Liver (tissue), 9 donors: ENCODE results near the gene ARHGEF3. TPM values are rescaled to one million over a fixed set of nuclear protein-coding genes. Genes with fewer than 3 reads are reported as not detected.

Experiments used
- DNase-seq: peaks from one replicate; pipeline ENCODE4 v3.0.0-alpha.2; 2017; ENCODE audit warnings: low spot score
- H3K27ac ChIP-seq, 2 donors: one replicate each; pipeline ENCODE4 v1.7.0; 2013; ENCODE audit warnings: inconsistent platforms in 2 of 2, low read length in 2 of 2, control low read depth in 1 of 2, low read depth in 1 of 2, mild to moderate bottlenecking in 1 of 2
- H3K27me3 ChIP-seq, 4 donors: one replicate each; pipeline versions ENCODE4 v1.6.1 to v1.7.0; 2013; ENCODE audit warnings: low read length in 3 of 4, inconsistent platforms in 1 of 4, mild to moderate bottlenecking in 1 of 4, moderate library complexity in 1 of 4; ENCODE audit not compliant: control insufficient read depth in 4 of 4, insufficient read depth in 4 of 4
- H3K36me3 ChIP-seq, 4 donors: one replicate each; pipeline versions ENCODE4 v1.6.1 to v1.7.0; 2013; ENCODE audit warnings: low read length in 3 of 4, mild to moderate bottlenecking in 3 of 4, low read depth in 1 of 4, moderate library complexity in 1 of 4; ENCODE audit not compliant: control insufficient read depth in 4 of 4, insufficient read depth in 3 of 4
- H3K4me1 ChIP-seq, 4 donors: one replicate each; pipeline versions ENCODE4 v1.6.1 to v1.7.0; 2013; ENCODE audit warnings: low read length in 3 of 4, mild to moderate bottlenecking in 3 of 4, moderate library complexity in 1 of 4; ENCODE audit not compliant: control insufficient read depth in 4 of 4, insufficient read depth in 4 of 4
- H3K4me3 ChIP-seq, 3 donors: one replicate each; pipeline versions ENCODE4 v1.6.1 to v1.7.0; 2013; ENCODE audit warnings: low read length in 3 of 3, control low read depth in 1 of 3, low read depth in 1 of 3, mild to moderate bottlenecking in 1 of 3
- H3K9ac ChIP-seq, 2 donors: one replicate each; pipeline ENCODE4 v1.7.0; 2013; ENCODE audit warnings: low read length in 2 of 2, mild to moderate bottlenecking in 2 of 2, moderate library complexity in 2 of 2, control low read depth in 1 of 2, low read depth in 1 of 2
- H3K9me3 ChIP-seq, 4 donors: one replicate each; pipeline versions ENCODE4 v1.6.1 to v1.7.0; 2013; ENCODE audit warnings: low read length in 3 of 4; ENCODE audit not compliant: control insufficient read depth in 4 of 4
- EGR1 ChIP-seq, 2 donors: IDR thresholded peaks; 2 replicates each; pipeline ENCODE4 v1.6.1; 2016 to 2018; ENCODE audit warnings: antibody characterized with exemption in 2 of 2, low read depth in 2 of 2
- FOXA1 ChIP-seq: IDR thresholded peaks from 2 replicates; pipeline ENCODE4 v1.6.1; 2016; ENCODE audit warnings: antibody characterized with exemption
- FOXA2 ChIP-seq: IDR thresholded peaks from 2 replicates; pipeline ENCODE4 v1.6.1; 2016; ENCODE audit warnings: antibody characterized with exemption
- GABPA ChIP-seq, 2 donors: IDR thresholded peaks in 1 of 2; conservative IDR thresholded peaks in 1 of 2; 2 replicates each; pipeline ENCODE4 v1.6.1; 2016; ENCODE audit warnings: antibody characterized with exemption in 2 of 2, mild to moderate bottlenecking in 1 of 2, moderate library complexity in 1 of 2
- HNF4A ChIP-seq, 2 donors: conservative IDR thresholded peaks; 2 replicates each; pipeline ENCODE4 v1.6.1; 2016; ENCODE audit warnings: antibody characterized with exemption in 2 of 2, mild to moderate bottlenecking in 2 of 2
- NR2F2 ChIP-seq: IDR thresholded peaks from 2 replicates; pipeline ENCODE4 v1.6.1; 2016; ENCODE audit warnings: antibody characterized with exemption
- RAD21 ChIP-seq, 2 donors: IDR thresholded peaks; 2 replicates each; pipeline ENCODE4 v1.6.1; 2016; ENCODE audit warnings: antibody characterized with exemption in 2 of 2, mild to moderate bottlenecking in 2 of 2
- SP1 ChIP-seq: IDR thresholded peaks from 2 replicates; pipeline ENCODE4 v1.6.1; 2018; ENCODE audit warnings: antibody characterized with exemption, mild to moderate bottlenecking
- TAF1 ChIP-seq: conservative IDR thresholded peaks from 2 replicates; pipeline ENCODE4 v1.6.1; 2016; ENCODE audit warnings: antibody characterized with exemption, mild to moderate bottlenecking
- YY1 ChIP-seq: IDR thresholded peaks from 2 replicates; pipeline ENCODE4 v1.6.1; 2016; ENCODE audit warnings: antibody characterized with exemption, mild to moderate bottlenecking
- WGBS: extraction: QIAGEN DNeasy Blood & Tissue Kit; methylation state at CpG from one replicate; pipeline ENCODE4 v1.1.7; 2013; 5-methylcytosine and 5-hydroxymethylcytosine counted together
- polyA plus RNA-seq, 2 donors: library from polyadenylated mRNA; stranded (reverse) in 1 of 2; unstranded in 1 of 2; fragments of 200-250 nt in 1 of 2; fragments of >200 nt in 1 of 2; fragmentation: Nextera tagmentation in 1 of 2; extraction: Ambion mirVana in 1 of 2; gene quantifications; one replicate each; pipeline versions ENCODE4 v1.2.1 to v1.2.3, GENCODE V29; 2013 to 2015
- total RNA-seq, 2 donors: library from RNA; depleted of rRNA; stranded (reverse); fragments of >200 nt; gene quantifications; one replicate each; pipeline ENCODE4 v1.2.3, GENCODE V29; 2014
- TF ChIP-seq, protein P1 (sequence below): IDR thresholded peaks from 2 replicates; pipeline ENCODE4 v1.6.1; 2016; ENCODE audit warnings: antibody characterized with exemption, mild to moderate bottlenecking
- TF ChIP-seq, protein P2 (sequence below): fragments of 150-350 bp; IDR thresholded peaks from 2 replicates; pipeline ENCODE4 v1.5.1; 2017; ENCODE audit warnings: improper control_type of control experiment, low read depth, low read length; ENCODE audit not compliant: missing input control
- TF ChIP-seq, protein P3 (sequence below): IDR thresholded peaks from 2 replicates; pipeline ENCODE4 v1.6.1; 2016; ENCODE audit warnings: antibody characterized with exemption
- TF ChIP-seq, protein P4 (sequence below): IDR thresholded peaks from 2 replicates; pipeline ENCODE4 v1.6.1; 2016; ENCODE audit warnings: antibody characterized with exemption
- donor health status: healthy.
- donor health status: healthy.
- donor health status: healthy.
- donor health status: healthy.
- donor health status: healthy.

Gene ARHGEF3
- total and polyA plus RNA-seq, 4 donors = 1.6 to 7.9 (median 2.0) TPM

DNA sequence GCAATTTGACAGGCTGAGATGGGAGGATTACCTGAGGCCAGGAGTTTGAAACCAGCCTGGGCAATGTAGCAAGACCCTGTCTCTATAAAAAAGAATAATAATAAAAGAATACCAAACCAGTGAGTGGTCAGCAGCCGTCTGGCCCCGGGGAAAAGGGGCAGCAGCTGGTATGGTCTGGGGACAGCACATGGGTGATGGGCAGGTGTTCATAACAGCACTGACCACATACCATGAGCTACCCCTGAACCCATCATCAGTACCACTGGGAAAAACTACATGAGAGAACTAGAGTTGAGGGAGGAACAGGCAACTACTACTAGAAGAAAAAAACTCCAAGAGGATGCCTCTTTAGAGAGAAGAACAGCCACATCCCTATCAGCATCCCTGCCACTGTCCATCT, 40.7 kb downstream of the ARHGEF3 start (continued):
- TF ChIP-seq, protein P1, sequence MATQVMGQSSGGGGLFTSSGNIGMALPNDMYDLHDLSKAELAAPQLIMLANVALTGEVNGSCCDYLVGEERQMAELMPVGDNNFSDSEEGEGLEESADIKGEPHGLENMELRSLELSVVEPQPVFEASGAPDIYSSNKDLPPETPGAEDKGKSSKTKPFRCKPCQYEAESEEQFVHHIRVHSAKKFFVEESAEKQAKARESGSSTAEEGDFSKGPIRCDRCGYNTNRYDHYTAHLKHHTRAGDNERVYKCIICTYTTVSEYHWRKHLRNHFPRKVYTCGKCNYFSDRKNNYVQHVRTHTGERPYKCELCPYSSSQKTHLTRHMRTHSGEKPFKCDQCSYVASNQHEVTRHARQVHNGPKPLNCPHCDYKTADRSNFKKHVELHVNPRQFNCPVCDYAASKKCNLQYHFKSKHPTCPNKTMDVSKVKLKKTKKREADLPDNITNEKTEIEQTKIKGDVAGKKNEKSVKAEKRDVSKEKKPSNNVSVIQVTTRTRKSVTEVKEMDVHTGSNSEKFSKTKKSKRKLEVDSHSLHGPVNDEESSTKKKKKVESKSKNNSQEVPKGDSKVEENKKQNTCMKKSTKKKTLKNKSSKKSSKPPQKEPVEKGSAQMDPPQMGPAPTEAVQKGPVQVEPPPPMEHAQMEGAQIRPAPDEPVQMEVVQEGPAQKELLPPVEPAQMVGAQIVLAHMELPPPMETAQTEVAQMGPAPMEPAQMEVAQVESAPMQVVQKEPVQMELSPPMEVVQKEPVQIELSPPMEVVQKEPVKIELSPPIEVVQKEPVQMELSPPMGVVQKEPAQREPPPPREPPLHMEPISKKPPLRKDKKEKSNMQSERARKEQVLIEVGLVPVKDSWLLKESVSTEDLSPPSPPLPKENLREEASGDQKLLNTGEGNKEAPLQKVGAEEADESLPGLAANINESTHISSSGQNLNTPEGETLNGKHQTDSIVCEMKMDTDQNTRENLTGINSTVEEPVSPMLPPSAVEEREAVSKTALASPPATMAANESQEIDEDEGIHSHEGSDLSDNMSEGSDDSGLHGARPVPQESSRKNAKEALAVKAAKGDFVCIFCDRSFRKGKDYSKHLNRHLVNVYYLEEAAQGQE = no peak
- TF ChIP-seq YY1 (no peak), SP1 (no peak), NR2F2 (no peak)
- TF ChIP-seq, protein P2, sequence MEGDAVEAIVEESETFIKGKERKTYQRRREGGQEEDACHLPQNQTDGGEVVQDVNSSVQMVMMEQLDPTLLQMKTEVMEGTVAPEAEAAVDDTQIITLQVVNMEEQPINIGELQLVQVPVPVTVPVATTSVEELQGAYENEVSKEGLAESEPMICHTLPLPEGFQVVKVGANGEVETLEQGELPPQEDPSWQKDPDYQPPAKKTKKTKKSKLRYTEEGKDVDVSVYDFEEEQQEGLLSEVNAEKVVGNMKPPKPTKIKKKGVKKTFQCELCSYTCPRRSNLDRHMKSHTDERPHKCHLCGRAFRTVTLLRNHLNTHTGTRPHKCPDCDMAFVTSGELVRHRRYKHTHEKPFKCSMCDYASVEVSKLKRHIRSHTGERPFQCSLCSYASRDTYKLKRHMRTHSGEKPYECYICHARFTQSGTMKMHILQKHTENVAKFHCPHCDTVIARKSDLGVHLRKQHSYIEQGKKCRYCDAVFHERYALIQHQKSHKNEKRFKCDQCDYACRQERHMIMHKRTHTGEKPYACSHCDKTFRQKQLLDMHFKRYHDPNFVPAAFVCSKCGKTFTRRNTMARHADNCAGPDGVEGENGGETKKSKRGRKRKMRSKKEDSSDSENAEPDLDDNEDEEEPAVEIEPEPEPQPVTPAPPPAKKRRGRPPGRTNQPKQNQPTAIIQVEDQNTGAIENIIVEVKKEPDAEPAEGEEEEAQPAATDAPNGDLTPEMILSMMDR = no peak

DNA sequence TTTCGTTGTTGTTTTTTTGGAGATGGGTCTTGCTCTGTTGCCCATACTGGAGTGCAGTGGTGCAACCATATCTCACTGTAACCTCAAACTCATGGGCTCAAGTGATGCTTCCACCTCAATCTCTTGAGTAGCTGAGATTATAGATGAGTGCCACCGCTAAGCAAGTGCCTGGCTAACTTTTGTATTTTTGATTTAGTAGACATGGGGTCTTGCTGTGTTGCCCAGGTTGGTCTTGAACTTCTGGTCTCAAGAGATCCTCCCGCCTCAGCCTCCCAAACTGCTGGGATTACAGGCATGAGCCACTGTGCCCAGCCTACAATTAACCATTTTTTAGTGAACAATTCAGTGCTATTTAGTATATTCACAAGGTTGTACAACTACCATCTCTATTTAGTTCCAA, 42.2 kb downstream of the ARHGEF3 start:
- H3K9me3 ChIP-seq = no peaks in the 10 kb centered on the region
- WGBS = 97% methylated on average over 3 of the region's 3 CpGs
- H3K27me3 ChIP-seq = peaks cover 0 to 4% (median 0%) of the 10 kb centered on the region in 4 donors
- H3K9ac ChIP-seq = no peak overlapping the region
- H3K36me3 ChIP-seq = no peaks in the 10 kb centered on the region
- no peak for DNase-seq
- no peak for TF ChIP-seq RAD21 (IDR thresholded peaks at IDR 0.05)
- TF ChIP-seq, protein P3, sequence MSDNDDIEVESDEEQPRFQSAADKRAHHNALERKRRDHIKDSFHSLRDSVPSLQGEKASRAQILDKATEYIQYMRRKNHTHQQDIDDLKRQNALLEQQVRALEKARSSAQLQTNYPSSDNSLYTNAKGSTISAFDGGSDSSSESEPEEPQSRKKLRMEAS = no peak
- TF ChIP-seq, protein P4, sequence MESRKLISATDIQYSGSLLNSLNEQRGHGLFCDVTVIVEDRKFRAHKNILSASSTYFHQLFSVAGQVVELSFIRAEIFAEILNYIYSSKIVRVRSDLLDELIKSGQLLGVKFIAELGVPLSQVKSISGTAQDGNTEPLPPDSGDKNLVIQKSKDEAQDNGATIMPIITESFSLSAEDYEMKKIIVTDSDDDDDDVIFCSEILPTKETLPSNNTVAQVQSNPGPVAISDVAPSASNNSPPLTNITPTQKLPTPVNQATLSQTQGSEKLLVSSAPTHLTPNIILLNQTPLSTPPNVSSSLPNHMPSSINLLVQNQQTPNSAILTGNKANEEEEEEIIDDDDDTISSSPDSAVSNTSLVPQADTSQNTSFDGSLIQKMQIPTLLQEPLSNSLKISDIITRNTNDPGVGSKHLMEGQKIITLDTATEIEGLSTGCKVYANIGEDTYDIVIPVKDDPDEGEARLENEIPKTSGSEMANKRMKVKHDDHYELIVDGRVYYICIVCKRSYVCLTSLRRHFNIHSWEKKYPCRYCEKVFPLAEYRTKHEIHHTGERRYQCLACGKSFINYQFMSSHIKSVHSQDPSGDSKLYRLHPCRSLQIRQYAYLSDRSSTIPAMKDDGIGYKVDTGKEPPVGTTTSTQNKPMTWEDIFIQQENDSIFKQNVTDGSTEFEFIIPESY = no peak
- TF ChIP-seq NR2F2 = no peak
- TF ChIP-seq, protein P1 = no peak
- no peak for TF ChIP-seq HNF4A (conservative IDR thresholded peaks at IDR 0.05)
- no peak for TF ChIP-seq GABPA (IDR thresholded peaks at IDR 0.05 in 1 of 2, conservative IDR thresholded peaks at IDR 0.05 in 1 of 2)
- TF ChIP-seq FOXA2 = no peak
- TF ChIP-seq SP1 = no peak
- TF ChIP-seq EGR1 (IDR thresholded peaks at IDR 0.05; ENCODE audit: low read depth in 2 of 2) = no peak
- no peak for TF ChIP-seq FOXA1
- no peak for TF ChIP-seq TAF1
- H3K27ac ChIP-seq = no peak overlapping the region
- H3K4me3 ChIP-seq = no peak overlapping the region
- peaks cover 0 to 2% (median under 1%) of the 10 kb centered on the region in 4 donors for H3K4me1 ChIP-seq
